ENCODE measurements around the gene CFAP221. TPM values are rescaled to one million over a fixed set of nuclear protein-coding genes. Genes with fewer than 3 reads are reported as not detected.

CFAP221 gene
- total RNA-seq, 4 donors from 2014 or later: 0.38 TPM; not detected in 3

GRCh38 chr2:119512946-119513345, 31.3 kb upstream of the CFAP221 start:
- intact Hi-C loops (cut with DNase I): no loop called here
- TF ChIP-seq POLR2A (IDR thresholded peaks at IDR 0.05): no peak
- TF ChIP-seq CTCF (IDR thresholded peaks at IDR 0.05): no peak
- WGBS, 2 donors: 60 to 100% methylated on average over 1 of the region's 1 CpG

GRCh38 chr2:119513832-119514231, 30.4 kb upstream of the CFAP221 start:
- no peak overlapping the region for H3K27ac ChIP-seq
- WGBS, 2 donors: 23 to 29% methylated on average over 1 of the region's 1 CpG
- intact Hi-C loops (cut with DNase I): no loop called here
- H3K4me3 ChIP-seq: no peak overlapping the region
- no peak for DNase-seq
- no peaks in the 10 kb centered on the region for H3K4me1 ChIP-seq
- H3K36me3 ChIP-seq: no peaks in the 10 kb centered on the region
- no peaks in the 10 kb centered on the region for H3K9me3 ChIP-seq
- H3K27me3 ChIP-seq: peaks cover 0 to 24% (median 0%) of the 10 kb centered on the region in 4 donors
- TF ChIP-seq POLR2A (IDR thresholded peaks at IDR 0.05) (no peak), CTCF (IDR thresholded peaks at IDR 0.05) (no peak)

More at GRCh38 chr2:119512946-119513345, 31.3 kb upstream of the CFAP221 start:
- H3K4me3 ChIP-seq: no peak overlapping the region
- H3K4me1 ChIP-seq: no peaks in the 10 kb centered on the region
- no peaks in the 10 kb centered on the region for H3K9me3 ChIP-seq
- H3K36me3 ChIP-seq: no peaks in the 10 kb centered on the region
- H3K27me3 ChIP-seq: peaks cover 0 to 24% (median 0%) of the 10 kb centered on the region in 4 donors
- DNase-seq: no peak
- H3K27ac ChIP-seq: no peak overlapping the region

- Histone ChIP-seq H3K4me1 (no peaks in the 10 kb centered on the region), H3K27ac (no peak overlapping the region), H3K36me3 (no peaks in the 10 kb centered on the region), H3K9me3 (no peaks in the 10 kb centered on the region), H3K4me3 (no peak overlapping the region), H3K27me3 (peaks cover 0 to 30% (median 0%) of the 10 kb centered on the region in 4 donors)
- TF ChIP-seq POLR2A (IDR thresholded peaks at IDR 0.05) (no peak), CTCF (IDR thresholded peaks at IDR 0.05) (no peak)
- 61 to 70% methylated on average over 2 of the region's 2 CpGs for WGBS, 2 donors
- intact Hi-C loops (cut with DNase I): no loop called here
- DNase-seq: no peak
Measured at GRCh38 chr2:119516121-119516520, 28.1 kb upstream of the CFAP221 start.

- Histone ChIP-seq H3K4me1 (no peaks in the 10 kb centered on the region), H3K9me3 (no peaks in the 10 kb centered on the region), H3K4me3 (no peak overlapping the region), H3K27ac (no peak overlapping the region), H3K36me3 (no peaks in the 10 kb centered on the region), H3K27me3 (peaks cover 0 to 43% (median 0%) of the 10 kb centered on the region in 4 donors)
- 31 to 42% methylated on average over 7 of the region's 7 CpGs for WGBS, 2 donors
- no peak for DNase-seq
- TF ChIP-seq CTCF (IDR thresholded peaks at IDR 0.05): peak; percentile 18 to 61 (median 44)
- TF ChIP-seq POLR2A (IDR thresholded peaks at IDR 0.05): no peak
- intact Hi-C loops (cut with DNase I): no loop called here
Measured at GRCh38 chr2:119517433-119517832, 26.8 kb upstream of the CFAP221 start.

GRCh38 chr2:119518401-119519056, 25.7 kb upstream of the CFAP221 start:
- Histone ChIP-seq H3K4me1 (peaks cover 0 to 1% (median 0%) of the 10 kb centered on the region in 3 donors), H3K27ac (no peak overlapping the region), H3K27me3 (peaks cover 0 to 49% (median 2%) of the 10 kb centered on the region in 4 donors), H3K9me3 (no peaks in the 10 kb centered on the region), H3K36me3 (no peaks in the 10 kb centered on the region), H3K4me3 (no peak overlapping the region)
- TF ChIP-seq POLR2A (IDR thresholded peaks at IDR 0.05): no peak
- TF ChIP-seq CTCF (IDR thresholded peaks at IDR 0.05): no peak
- DNase-seq: no peak
- WGBS, 2 donors: 73 to 74% methylated on average over 9 to 10 of the region's 10 CpGs
- intact Hi-C loops (cut with DNase I): no loop called here
